Fibroblast of skin of scalp (primary cell): ENCODE measurements around the gene TBC1D22A.

ENCODE experiments used
- DNase-seq: peaks from one replicate; pipeline ENCODE4 v3.0.0-alpha.2; 2013

TBC1D22A gene

GRCh38 chr22:47207387-47207786 is 444.9 kb downstream of the TBC1D22A start:
- DNase-seq, result no peak

- no peak for DNase-seq
Observed at GRCh38 chr22:47207846-47208554, 445.6 kb downstream of the TBC1D22A start.

GRCh38 chr22:47208630-47209029 is 446.2 kb downstream of the TBC1D22A start:
- no peak for DNase-seq

- no peak for DNase-seq
Observed at GRCh38 chr22:47209040-47209514, 446.6 kb downstream of the TBC1D22A start.

- DNase-seq, result no peak
Observed at GRCh38 chr22:47209547-47210023, 447.1 kb downstream of the TBC1D22A start.

- DNase-seq, result no peak
Observed at GRCh38 chr22:47210112-47210657, 447.7 kb downstream of the TBC1D22A start.

- no peak for DNase-seq
Observed at GRCh38 chr22:47210686-47211085, 448.2 kb downstream of the TBC1D22A start.

GRCh38 chr22:47213571-47214230 is 451.3 kb downstream of the TBC1D22A start:
- peak; percentile 33 for DNase-seq

GRCh38 chr22:47215851-47216250 is 453.4 kb downstream of the TBC1D22A start:
- no peak for DNase-seq

- no peak for DNase-seq
Observed at GRCh38 chr22:47218671-47219070, 456.2 kb downstream of the TBC1D22A start.

- DNase-seq, result no peak
Observed at GRCh38 chr22:47219789-47220188, 457.3 kb downstream of the TBC1D22A start.

- DNase-seq, result no peak
Observed at GRCh38 chr22:47220752-47221151, 458.3 kb downstream of the TBC1D22A start.

- no peak for DNase-seq
Observed at GRCh38 chr22:47221840-47222615, 459.6 kb downstream of the TBC1D22A start.
